Breast epithelium (tissue), 4 donors: Measurements from ENCODE around the gene KLHL33. TPM values are rescaled to one million over a fixed set of nuclear protein-coding genes. Genes with fewer than 3 reads are reported as not detected.
A peak's percentile ranks its signal among the peaks of the same experiment; 100 is the strongest.

ENCODE experiments used
- DNase-seq, 2 donors: peaks; one replicate each; pipeline ENCODE4 v3.0.0-alpha.2; 2019; ENCODE audit warnings: low spot score in 2 of 2
- H3K27ac ChIP-seq, 2 donors: fragments of 200-600 bp; sonication (generic) in 1 of 2; one replicate each; pipeline ENCODE4 v1.5.1; 2016 to 2019; ENCODE audit warnings: mild to moderate bottlenecking in 1 of 2
- H3K27me3 ChIP-seq, 2 donors: fragments of 200-600 bp; sonication (generic) in 1 of 2; one replicate each; pipeline versions ENCODE4 v1.5.1 to v1.6.0; 2017 to 2019; ENCODE audit warnings: control low read depth in 1 of 2, mild to moderate bottlenecking in 1 of 2
- H3K36me3 ChIP-seq: fragments of 200-600 bp; one replicate; pipeline ENCODE4 v1.5.1; 2019
- H3K4me1 ChIP-seq, 2 donors: fragments of 200-600 bp; sonication (generic); one replicate each; pipeline ENCODE4 v1.5.1; 2016 to 2019; ENCODE audit warnings: control low read depth in 1 of 2
- H3K4me3 ChIP-seq, 3 donors: fragments of 200-600 bp; sonication (generic); 1 replicate in 2 of 3; 2 replicates in 1 of 3; pipeline ENCODE4 v1.5.1; 2016 to 2019; ENCODE audit warnings: mild to moderate bottlenecking in 3 of 3, moderate library complexity in 2 of 3
- H3K9me3 ChIP-seq, 2 donors: fragments of 200-600 bp; sonication (generic) in 1 of 2; one replicate each; pipeline ENCODE4 v1.5.1; 2016 to 2019; ENCODE audit warnings: control low read depth in 1 of 2
- POLR2A ChIP-seq: fragments of 450-650 bp; IDR thresholded peaks from one replicate; pipeline ENCODE4 v1.6.1; 2016; ENCODE audit warnings: antibody characterized with exemption, mild to moderate bottlenecking, moderate library complexity
- POLR2AphosphoS5 ChIP-seq, 3 donors: sonication (generic); formaldehyde crosslinking; IDR thresholded peaks; one replicate each; pipeline ENCODE4 v1.6.1; 2017; ENCODE audit warnings: antibody characterized with exemption in 3 of 3
- intact Hi-C: fragments of 100-400 bp; cut with DNase I; formaldehyde crosslinking; loops from one replicate; pipeline ENCODE4 v1.15.1; 2023; ENCODE audit warnings: low total_unique reads
- total RNA-seq, 3 donors: library from RNA; depleted of rRNA; stranded (reverse); fragments of >200 nt; gene quantifications; one replicate each; pipeline ENCODE4 v1.1.0, GENCODE V29; 2016
- TF ChIP-seq, protein P1 (sequence below), 3 donors: fragments of 450-650 bp; IDR thresholded peaks; one replicate each; pipeline ENCODE4 v1.5.1; 2016 to 2017; ENCODE audit warnings: antibody characterized with exemption in 3 of 3, mild to moderate bottlenecking in 3 of 3, moderate library complexity in 3 of 3

Gene KLHL33
- total RNA-seq, 3 donors from 2014 or later: 0.29 to 0.64 (median 0.33) TPM

DNA sequence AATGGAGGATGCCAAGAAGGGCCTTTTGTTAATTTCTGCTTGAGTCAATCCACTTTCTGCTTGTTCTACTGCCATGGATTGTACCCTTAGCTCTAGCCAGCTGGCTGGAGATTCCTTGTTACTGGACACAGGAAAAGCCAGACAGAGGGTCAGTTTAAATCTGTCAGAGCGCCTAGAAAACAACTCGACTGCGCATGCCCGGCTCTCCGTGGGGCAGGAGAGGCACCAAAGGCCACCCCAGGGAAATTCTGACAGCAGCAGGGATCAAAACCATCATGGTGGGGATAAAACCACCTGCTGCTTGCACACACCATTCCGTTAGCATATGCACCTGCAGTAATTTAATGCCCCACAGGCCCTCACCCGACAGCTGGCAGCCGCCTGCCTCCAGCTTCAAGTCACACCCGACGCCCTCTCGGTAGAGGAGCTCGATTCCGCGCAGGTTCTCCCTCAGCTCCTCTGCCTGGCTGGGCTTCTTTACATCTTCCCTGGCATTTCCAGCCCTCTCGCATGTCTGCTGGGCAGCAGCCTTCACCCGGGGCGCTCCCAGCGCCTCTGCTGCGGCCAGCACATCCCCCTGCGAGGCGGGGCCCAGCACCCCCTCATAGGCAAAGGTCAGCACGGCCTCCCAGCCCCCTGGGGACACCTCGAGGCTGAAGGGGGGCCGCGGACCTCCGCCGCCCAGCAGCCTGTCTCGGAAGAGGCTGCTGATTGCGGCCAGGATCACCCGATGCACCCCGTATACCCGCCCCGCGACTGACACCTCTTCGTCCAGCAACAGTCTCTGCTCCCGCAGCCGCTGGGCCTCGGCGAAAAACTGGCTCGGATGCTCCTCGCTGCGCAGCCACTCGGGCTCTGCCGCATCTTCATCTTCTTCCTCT is 1.0 kb downstream of the KLHL33 start:
- intact Hi-C loops: no loop called here

DNA sequence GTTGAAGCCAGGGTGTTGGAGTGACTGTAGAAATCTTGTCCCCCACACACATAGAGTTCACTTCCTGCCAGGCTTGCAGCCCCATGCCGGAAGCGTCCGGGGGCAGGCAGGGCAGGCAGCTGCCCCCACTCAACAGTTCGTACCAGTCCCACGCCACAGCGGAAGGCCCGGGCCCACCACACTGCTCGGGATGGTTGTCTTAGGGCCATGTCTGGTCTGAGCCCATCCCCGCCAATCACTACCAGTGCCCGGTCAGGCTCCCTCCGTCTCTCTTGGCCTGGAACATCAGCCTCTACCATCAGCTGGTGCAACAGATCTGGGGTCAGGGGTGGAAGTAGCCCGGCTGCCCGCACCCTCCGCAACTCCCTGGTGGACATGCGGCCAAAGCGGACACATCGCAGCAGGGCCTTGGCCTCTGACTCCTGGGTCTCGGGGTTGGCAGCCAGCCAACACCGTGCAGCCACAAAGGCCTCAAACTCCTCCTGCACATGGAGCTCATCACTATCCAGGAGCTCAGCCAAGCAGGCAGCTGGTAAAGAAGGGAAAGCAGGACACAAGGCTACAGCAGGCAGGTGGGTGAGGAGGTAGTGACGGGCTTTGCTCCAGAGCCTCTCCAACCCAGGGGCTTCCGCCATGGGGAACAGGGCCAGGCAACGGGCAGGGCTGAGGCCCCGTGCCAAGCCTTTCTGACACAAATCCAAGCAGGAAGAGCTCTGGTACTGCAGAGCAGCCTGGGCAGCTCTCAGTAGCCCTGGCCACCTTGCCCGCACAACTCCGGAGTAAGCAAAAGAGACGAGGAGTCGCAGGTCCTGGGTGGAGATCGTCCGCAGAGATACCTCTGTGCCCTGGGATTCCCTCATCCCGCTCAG is 5.9 kb downstream of the KLHL33 start:
- Histone ChIP-seq H3K27me3 (no peaks in the 10 kb centered on the region), H3K27ac (no peak overlapping the region), H3K4me3 (peak overlapping the region in 1 of 3 donors; percentile 32), H3K9me3 (no peaks in the 10 kb centered on the region), H3K36me3 (no peaks in the 10 kb centered on the region), H3K4me1 (no peaks in the 10 kb centered on the region)
- TF ChIP-seq, protein P1, sequence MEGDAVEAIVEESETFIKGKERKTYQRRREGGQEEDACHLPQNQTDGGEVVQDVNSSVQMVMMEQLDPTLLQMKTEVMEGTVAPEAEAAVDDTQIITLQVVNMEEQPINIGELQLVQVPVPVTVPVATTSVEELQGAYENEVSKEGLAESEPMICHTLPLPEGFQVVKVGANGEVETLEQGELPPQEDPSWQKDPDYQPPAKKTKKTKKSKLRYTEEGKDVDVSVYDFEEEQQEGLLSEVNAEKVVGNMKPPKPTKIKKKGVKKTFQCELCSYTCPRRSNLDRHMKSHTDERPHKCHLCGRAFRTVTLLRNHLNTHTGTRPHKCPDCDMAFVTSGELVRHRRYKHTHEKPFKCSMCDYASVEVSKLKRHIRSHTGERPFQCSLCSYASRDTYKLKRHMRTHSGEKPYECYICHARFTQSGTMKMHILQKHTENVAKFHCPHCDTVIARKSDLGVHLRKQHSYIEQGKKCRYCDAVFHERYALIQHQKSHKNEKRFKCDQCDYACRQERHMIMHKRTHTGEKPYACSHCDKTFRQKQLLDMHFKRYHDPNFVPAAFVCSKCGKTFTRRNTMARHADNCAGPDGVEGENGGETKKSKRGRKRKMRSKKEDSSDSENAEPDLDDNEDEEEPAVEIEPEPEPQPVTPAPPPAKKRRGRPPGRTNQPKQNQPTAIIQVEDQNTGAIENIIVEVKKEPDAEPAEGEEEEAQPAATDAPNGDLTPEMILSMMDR (IDR thresholded peaks at IDR 0.05): no peak
- TF ChIP-seq POLR2AphosphoS5 (IDR thresholded peaks at IDR 0.05) (no peak), POLR2A (no peak)
- intact Hi-C loops: no loop called here
- no peak for DNase-seq

More for the DNA sequence above, 1.0 kb downstream of the KLHL33 start:
- DNase-seq: no peak
- H3K36me3 ChIP-seq: no peaks in the 10 kb centered on the region
- peak overlapping the region in 1 of 2 donors; percentile 66 for H3K27ac ChIP-seq
- TF ChIP-seq, protein P1 (IDR thresholded peaks at IDR 0.05): no peak
- TF ChIP-seq POLR2AphosphoS5 (IDR thresholded peaks at IDR 0.05): no peak
- no peak for TF ChIP-seq POLR2A
- H3K9me3 ChIP-seq: no peaks in the 10 kb centered on the region
- peak overlapping the region; percentile 26 to 62 (median 39) for H3K4me3 ChIP-seq
- H3K27me3 ChIP-seq: no peaks in the 10 kb centered on the region
- H3K4me1 ChIP-seq: no peaks in the 10 kb centered on the region

DNA sequence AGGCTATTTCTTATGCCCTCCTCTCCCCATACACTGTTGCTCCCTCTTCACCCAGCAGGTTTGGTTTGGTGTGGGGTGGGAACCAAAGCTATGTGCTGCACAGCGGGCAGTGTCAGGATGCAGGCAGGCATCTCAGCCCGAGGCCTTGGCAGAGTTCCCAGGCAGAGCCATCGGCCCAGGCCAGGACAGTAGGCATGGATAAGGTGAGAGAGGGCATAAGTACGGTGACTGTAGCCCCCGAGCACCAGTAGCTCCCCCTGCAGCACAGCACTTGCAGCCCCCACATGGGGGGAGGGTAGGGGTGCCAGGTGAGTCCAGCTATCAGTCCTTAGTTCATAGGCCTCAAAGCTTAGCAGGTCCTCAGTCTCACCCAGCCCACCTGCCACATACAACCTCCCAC is 7.2 kb downstream of the KLHL33 start:
- H3K4me1 ChIP-seq: no peaks in the 10 kb centered on the region
- TF ChIP-seq POLR2AphosphoS5 (IDR thresholded peaks at IDR 0.05): no peak
- H3K4me3 ChIP-seq: no peak overlapping the region
- no peak for DNase-seq
- no peaks in the 10 kb centered on the region for H3K36me3 ChIP-seq
- H3K27me3 ChIP-seq: no peaks in the 10 kb centered on the region
- H3K27ac ChIP-seq: no peak overlapping the region
- no peaks in the 10 kb centered on the region for H3K9me3 ChIP-seq
- intact Hi-C loops: no loop called here

DNA sequence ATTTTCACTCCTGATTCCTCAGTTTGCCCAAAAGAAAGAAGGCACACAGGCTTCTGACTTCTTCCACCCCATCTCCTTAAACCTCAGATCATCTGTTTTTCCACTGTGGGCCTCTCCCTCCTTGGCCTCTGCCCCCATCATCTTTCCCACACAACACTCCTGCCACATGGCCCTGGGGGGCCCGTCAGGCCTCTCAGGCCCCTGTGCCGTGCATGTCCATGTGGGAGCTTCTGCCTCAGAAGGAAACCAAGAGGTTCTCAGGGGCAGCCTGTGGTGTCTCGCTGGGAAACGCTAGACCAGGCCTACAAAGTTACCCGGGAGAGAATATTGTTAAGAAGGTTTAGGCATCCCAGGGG is 8.0 kb downstream of the KLHL33 start:
- Histone ChIP-seq H3K27ac (no peak overlapping the region), H3K36me3 (no peaks in the 10 kb centered on the region), H3K27me3 (no peaks in the 10 kb centered on the region), H3K4me1 (no peaks in the 10 kb centered on the region), H3K4me3 (no peak overlapping the region), H3K9me3 (no peaks in the 10 kb centered on the region)
- DNase-seq: no peak
- TF ChIP-seq, protein P1 (IDR thresholded peaks at IDR 0.05): no peak
- TF ChIP-seq POLR2AphosphoS5 (IDR thresholded peaks at IDR 0.05): no peak
- no peak for TF ChIP-seq POLR2A
- intact Hi-C loops: no loop called here

DNA sequence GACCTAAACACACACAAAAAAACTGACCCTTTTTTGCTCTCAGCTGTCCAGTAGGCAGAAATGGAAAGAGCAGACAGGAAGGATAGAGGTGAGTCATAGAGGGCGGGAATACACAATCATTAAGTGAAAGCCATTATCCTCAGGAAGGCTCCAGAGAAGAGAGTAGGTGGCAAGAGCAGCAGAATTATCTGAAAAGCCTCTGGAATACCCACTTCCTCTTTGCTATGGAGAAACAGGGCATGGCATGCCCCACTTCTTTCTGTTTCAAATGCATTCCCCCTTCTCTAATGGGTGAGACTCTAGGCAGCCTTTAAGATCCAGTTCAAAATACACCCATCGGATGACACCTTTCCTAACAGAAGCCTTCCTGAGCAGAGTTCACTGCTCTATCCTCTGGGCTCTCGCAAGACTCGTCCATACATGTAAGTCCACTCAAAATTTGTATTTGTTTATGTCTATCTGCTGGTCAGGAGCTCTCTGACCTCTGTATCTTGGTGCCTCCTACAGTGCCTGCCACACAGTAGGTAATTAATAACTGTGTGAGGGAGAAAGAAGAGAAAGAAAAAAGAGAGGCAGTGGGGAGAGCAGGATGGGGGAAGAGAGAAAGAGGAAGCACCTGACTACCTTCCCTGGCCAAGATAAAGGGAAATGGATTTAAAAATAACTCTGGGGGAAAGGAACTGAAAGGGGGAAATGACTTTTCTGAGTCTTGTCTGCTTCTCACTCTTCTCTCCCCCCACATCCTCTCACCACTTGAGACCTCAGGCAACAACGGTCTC is 8.5 kb downstream of the KLHL33 start:
- Histone ChIP-seq H3K9me3 (no peaks in the 10 kb centered on the region), H3K4me3 (no peak overlapping the region), H3K36me3 (no peaks in the 10 kb centered on the region), H3K27ac (no peak overlapping the region), H3K4me1 (no peaks in the 10 kb centered on the region), H3K27me3 (no peaks in the 10 kb centered on the region)
- DNase-seq: no peak
- TF ChIP-seq, protein P1 (IDR thresholded peaks at IDR 0.05): no peak
- TF ChIP-seq POLR2A (no peak), POLR2AphosphoS5 (IDR thresholded peaks at IDR 0.05) (no peak)
- intact Hi-C loops: no loop called here
